Measurements from ENCODE around the gene HASPIN. TPM values are rescaled to one million over a fixed set of nuclear protein-coding genes. Genes with fewer than 3 reads are reported as not detected.

The HASPIN gene
- total RNA-seq, 1 experiment from 2014 or later: 30.0 TPM

- no peak for TF ChIP-seq HMGXB4 (CRISPR knock-in tag; IDR thresholded peaks at IDR 0.05)
- no peak for TF ChIP-seq NFE2L1 (CRISPR knock-in tag; IDR thresholded peaks at IDR 0.05)
- TF ChIP-seq E2F4 (CRISPR knock-in tag; IDR thresholded peaks at IDR 0.05; ENCODE audit: borderline replicate concordance, low read depth): no peak
- no peak for TF ChIP-seq OVOL2 (CRISPR knock-in tag; IDR thresholded peaks at IDR 0.05; ENCODE audit: borderline replicate concordance)
- no peak for TF ChIP-seq RELA (CRISPR knock-in tag; IDR thresholded peaks at IDR 0.05; ENCODE audit: borderline replicate concordance)
- TF ChIP-seq MYBL2 (CRISPR knock-in tag; IDR thresholded peaks at IDR 0.05): no peak
- TF ChIP-seq NFYB (CRISPR knock-in tag; conservative IDR thresholded peaks at IDR 0.05; ENCODE audit: low read depth): no peak
- TF ChIP-seq AR (CRISPR knock-in tag; IDR thresholded peaks at IDR 0.05): no peak
- no peak for TF ChIP-seq CREM (CRISPR knock-in tag; IDR thresholded peaks at IDR 0.05)
- no peak for TF ChIP-seq ZNF232 (CRISPR knock-in tag; IDR thresholded peaks at IDR 0.05)
- no peak for TF ChIP-seq EMX1 (CRISPR knock-in tag; IDR thresholded peaks at IDR 0.05)
- TF ChIP-seq MLX (CRISPR knock-in tag; IDR thresholded peaks at IDR 0.05): no peak
Observed at GRCh38 chr17:3679531-3680126, 44.1 kb upstream of the HASPIN start (continued).

GRCh38 chr17:3681057-3681456 is 42.6 kb upstream of the HASPIN start:
- Mint-ChIP-seq H3K27ac (no peak overlapping the region), H3K4me1 (peaks cover 7% of the 10 kb centered on the region), H3K9me3 (no peaks in the 10 kb centered on the region), H3K36me3 (no peaks in the 10 kb centered on the region), H3K27me3 (ENCODE audit: low read depth) (no peaks in the 10 kb centered on the region; the same call in none of the 2 replicates), H3K4me3 (no peak overlapping the region)
- CTCF ChIA-PET: no interaction called here
- POLR2A ChIA-PET: no interaction called here
- ATAC-seq (no peak), DNase-seq (ENCODE audit: low spot score) (no peak)
- TF ChIP-seq AR (CRISPR knock-in tag; IDR thresholded peaks at IDR 0.05) (no peak), GTF2I (CRISPR knock-in tag; conservative IDR thresholded peaks at IDR 0.05) (no peak), ATF2 (CRISPR knock-in tag; IDR thresholded peaks at IDR 0.05; ENCODE audit: borderline replicate concordance, low read depth) (no peak), GABPB1 (CRISPR knock-in tag; IDR thresholded peaks at IDR 0.05) (no peak), ATF3 (CRISPR knock-in tag; conservative IDR thresholded peaks at IDR 0.05) (no peak), E2F1 (CRISPR knock-in tag; IDR thresholded peaks at IDR 0.05) (no peak), EMX1 (CRISPR knock-in tag; IDR thresholded peaks at IDR 0.05) (no peak), PRRX2 (CRISPR knock-in tag; IDR thresholded peaks at IDR 0.05) (no peak), IRF1 (CRISPR knock-in tag; IDR thresholded peaks at IDR 0.05) (no peak), PREB (CRISPR knock-in tag; IDR thresholded peaks at IDR 0.05; ENCODE audit: borderline replicate concordance) (no peak), FOXJ3 (CRISPR knock-in tag; IDR thresholded peaks at IDR 0.05; ENCODE audit: borderline replicate concordance) (no peak), ZNF232 (CRISPR knock-in tag; IDR thresholded peaks at IDR 0.05) (no peak)

Measured in WTC11 (cell line).